Upper lobe of left lung (tissue), 6 donors: ENCODE measurements around the gene RGS11. TPM values are rescaled to one million over a fixed set of nuclear protein-coding genes. Genes with fewer than 3 reads are reported as not detected.
A peak's percentile ranks its signal among the peaks of the same experiment; 100 is the strongest.

Experiments
- ATAC-seq, 2 donors: fragments of 200-7000 bp; cut with Tn5 transposase; one replicate each; pipeline ENCODE4 v1.9.1; 2022; ENCODE audit warnings: mild to moderate bottlenecking in 2 of 2, moderate library complexity in 2 of 2; ENCODE audit not compliant: low FRiP score in 2 of 2
- DNase-seq, 2 donors: peaks; one replicate each; pipeline ENCODE4 v3.0.0-alpha.2; 2019 to 2020
- H3K27ac ChIP-seq, 4 donors: fragments of 200-600 bp; sonication (generic); one replicate each; pipeline ENCODE4 v1.5.1; 2016 to 2019
- H3K27me3 ChIP-seq, 4 donors: fragments of 200-600 bp; sonication (generic); one replicate each; pipeline ENCODE4 v1.5.1; 2017 to 2019
- H3K36me3 ChIP-seq, 4 donors: fragments of 200-600 bp; sonication (generic); one replicate each; pipeline ENCODE4 v1.5.1; 2016 to 2019
- H3K4me1 ChIP-seq, 4 donors: fragments of 200-600 bp; sonication (generic); one replicate each; pipeline ENCODE4 v1.5.1; 2018 to 2019
- H3K4me3 ChIP-seq, 4 donors: fragments of 200-600 bp; sonication (generic); one replicate each; pipeline ENCODE4 v1.5.1; 2017 to 2019; ENCODE audit warnings: mild to moderate bottlenecking in 2 of 4, moderate library complexity in 1 of 4
- H3K9me3 ChIP-seq, 4 donors: fragments of 200-600 bp; sonication (generic); one replicate each; pipeline ENCODE4 v1.5.1; 2018 to 2019
- CTCF ChIP-seq, 6 experiments: fragments of 450-650 bp in 4 of 6; fragments of 200-600 bp in 2 of 6; sonication (generic) in 2 of 6; IDR thresholded peaks; one replicate each; pipeline ENCODE4 v1.5.1; 2016 to 2019; ENCODE audit warnings: antibody characterized with exemption in 6 of 6
- EP300 ChIP-seq, 4 donors: sonication (generic); formaldehyde crosslinking; IDR thresholded peaks; one replicate each; pipeline ENCODE4 v1.5.1; 2017; ENCODE audit warnings: antibody characterized with exemption in 4 of 4, control low read depth in 2 of 4
- POLR2A ChIP-seq, 4 donors: fragments of 450-650 bp; IDR thresholded peaks; one replicate each; pipeline ENCODE4 v1.5.1; 2016 to 2017; ENCODE audit warnings: antibody characterized with exemption in 4 of 4, mild to moderate bottlenecking in 2 of 4
- POLR2AphosphoS5 ChIP-seq, 2 donors: sonication (generic); formaldehyde crosslinking; IDR thresholded peaks; one replicate each; pipeline ENCODE4 v1.5.1; 2017; ENCODE audit warnings: antibody characterized with exemption in 2 of 2
- WGBS, 2 donors: methylation state at CpG; one replicate each; pipeline ENCODE4 v1.1.5; 2017 to 2018; 5-methylcytosine and 5-hydroxymethylcytosine counted together
- total RNA-seq, 6 donors: library from RNA; depleted of rRNA in 4 of 6; stranded (reverse); fragments of >200 nt in 4 of 6; gene quantifications; one replicate each; pipeline versions ENCODE4 v1.1.0 to v1.2.1, GENCODE V29; 2016 to 2021
- donor health status: DM: no; HTN: no; CAD: no; lungs with moderate emphysema.
- donor health status: DM: no; HTN: yes; CAD: no; lungs with severe emphysema.

The RGS11 gene
- total RNA-seq = 10 to 100 TPM in 2 of 6 donors, 1 to 10 TPM in 4; 1.9 to 16.8 (median 5.5) TPM

GRCh38 chr16:275786-276232 lies at the start of gene RGS11:
RGS11 (minus strand) TSS chr16:275944; CDS start chr16:275911, 33 bp downstream.
- ATAC-seq (peak in 1 of 2 donors; percentile 77), DNase-seq (peak in 1 of 2 donors; percentile 87)
- H3K4me1 ChIP-seq = peaks cover 15 to 31% (median 17%) of the 10 kb centered on the region in 4 donors
- H3K4me3 ChIP-seq = peak within 1 kb of the TSS; percentile 25 to 51 (median 49)
- peak within 1 kb of the TSS in 2 of 4 donors; percentile 34 to 75 for H3K27ac ChIP-seq
- peaks cover 0 to 32% (median 11%) of the 10 kb centered on the region in 4 donors for H3K27me3 ChIP-seq
- H3K9me3 ChIP-seq = no peaks in the 10 kb centered on the region
- no peaks in the 10 kb centered on the region for H3K36me3 ChIP-seq
- TF ChIP-seq EP300 (IDR thresholded peaks at IDR 0.05) (no peak), CTCF (IDR thresholded peaks at IDR 0.05) (no peak), POLR2AphosphoS5 (IDR thresholded peaks at IDR 0.05) (no peak), POLR2A (IDR thresholded peaks at IDR 0.05) (no peak)
- 4 to 30% methylated on average over 4 to 49 of the region's 56 CpGs for WGBS, 2 donors

GRCh38 chr16:324451-325334 lies 48.9 kb upstream of the RGS11 start:
- WGBS, 2 donors = 41 to 53% methylated on average over 38 to 51 of the region's 55 CpGs
- no peaks in the 10 kb centered on the region for H3K36me3 ChIP-seq
- no peaks in the 10 kb centered on the region for H3K9me3 ChIP-seq
- no peak for ATAC-seq
- peak overlapping the region in 3 of 4 donors; percentile 25 to 36 (median 35) for H3K4me3 ChIP-seq
- DNase-seq = peak in 1 of 2 donors; percentile 89
- H3K27me3 ChIP-seq = no peaks in the 10 kb centered on the region
- H3K4me1 ChIP-seq = peaks cover 38 to 59% (median 47%) of the 10 kb centered on the region in 4 donors
- TF ChIP-seq EP300 (IDR thresholded peaks at IDR 0.05) = no peak
- peak overlapping the region; percentile 19 to 88 (median 50) for H3K27ac ChIP-seq

DNA sequence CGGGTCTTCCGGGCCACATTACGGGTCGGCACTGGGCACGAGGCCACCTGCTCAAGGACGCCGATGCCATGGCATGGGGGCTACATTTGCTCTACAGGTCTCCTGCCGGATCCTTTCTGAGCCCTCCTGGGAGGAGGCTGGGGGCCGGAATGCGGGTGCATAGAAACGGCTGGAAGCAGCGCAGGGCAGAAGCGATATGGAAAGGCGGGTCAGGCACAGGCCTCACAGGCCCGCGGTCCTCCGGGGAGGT lies 48.4 kb upstream of the RGS11 start:
- Histone ChIP-seq H3K36me3 (peaks cover 0 to under 1% (median under 1%) of the 10 kb centered on the region in 4 donors), H3K27me3 (no peaks in the 10 kb centered on the region), H3K4me3 (no peak overlapping the region), H3K27ac (peak overlapping the region in 2 of 4 donors; percentile 72 to 88), H3K4me1 (peaks cover 38 to 59% (median 47%) of the 10 kb centered on the region in 4 donors), H3K9me3 (no peaks in the 10 kb centered on the region)
- TF ChIP-seq EP300 (IDR thresholded peaks at IDR 0.05) (no peak), POLR2A (IDR thresholded peaks at IDR 0.05) (no peak), CTCF (IDR thresholded peaks at IDR 0.05) (no peak), POLR2AphosphoS5 (IDR thresholded peaks at IDR 0.05) (no peak)
- DNase-seq = no peak
- WGBS, 2 donors = 90% methylated on average over 15 to 17 of the region's 17 CpGs
- ATAC-seq = no peak

DNA sequence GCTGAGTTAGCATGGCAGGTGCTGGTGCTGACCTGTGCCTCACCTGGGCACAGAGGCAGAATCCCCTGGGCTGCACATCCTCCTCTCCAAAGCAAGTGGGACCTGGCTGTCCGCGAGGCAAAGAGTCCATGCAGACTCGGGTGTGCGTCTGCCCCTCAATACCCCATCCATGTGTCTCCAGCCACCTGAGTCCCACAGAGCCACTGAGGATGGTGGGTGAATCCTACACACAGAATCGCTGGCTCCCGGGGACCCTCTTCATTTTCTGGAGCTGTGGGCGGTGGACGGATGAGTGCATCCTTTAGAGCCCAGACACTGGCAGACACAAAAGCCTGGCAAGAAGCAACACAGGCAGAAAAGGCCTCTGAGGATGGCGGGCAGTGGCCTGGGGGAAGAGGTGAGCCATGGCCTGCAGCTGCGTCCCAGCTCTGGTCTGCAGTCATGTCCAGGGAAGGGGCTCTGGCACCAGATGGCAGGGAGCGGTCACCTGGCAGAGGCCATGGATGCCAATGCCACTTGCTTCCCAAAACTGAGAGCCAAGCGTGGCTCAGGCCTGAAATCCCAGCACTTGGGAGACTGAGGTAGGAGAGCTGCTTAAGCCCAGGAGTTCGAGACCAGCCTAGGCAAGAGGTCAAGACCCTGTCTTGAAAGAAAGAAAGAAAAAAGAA lies 46.9 kb upstream of the RGS11 start:
- TF ChIP-seq POLR2A (IDR thresholded peaks at IDR 0.05) (no peak), POLR2AphosphoS5 (IDR thresholded peaks at IDR 0.05) (no peak), EP300 (IDR thresholded peaks at IDR 0.05) (no peak), CTCF (IDR thresholded peaks at IDR 0.05) (no peak)
- ATAC-seq = no peak
- Histone ChIP-seq H3K27me3 (no peaks in the 10 kb centered on the region), H3K9me3 (no peaks in the 10 kb centered on the region), H3K27ac (no peak overlapping the region), H3K4me3 (no peak overlapping the region), H3K4me1 (peaks cover 26 to 48% (median 35%) of the 10 kb centered on the region in 4 donors), H3K36me3 (peaks cover 5 to 13% (median 9%) of the 10 kb centered on the region in 4 donors)
- no peak for DNase-seq
- 96 to 97% methylated on average over 12 to 13 of the region's 13 CpGs for WGBS, 2 donors

GRCh38 chr16:321532-321931 lies 45.8 kb upstream of the RGS11 start:
- WGBS, 2 donors = 79 to 86% methylated on average over 9 of the region's 9 CpGs
- Histone ChIP-seq H3K9me3 (no peaks in the 10 kb centered on the region), H3K27ac (peak overlapping the region in 2 of 4 donors; percentile 16 to 17), H3K27me3 (no peaks in the 10 kb centered on the region), H3K36me3 (peaks cover 5 to 13% (median 9%) of the 10 kb centered on the region in 4 donors), H3K4me1 (peaks cover 16 to 37% (median 24%) of the 10 kb centered on the region in 4 donors), H3K4me3 (no peak overlapping the region)
- DNase-seq (no peak), ATAC-seq (no peak)
- no peak for TF ChIP-seq POLR2A (IDR thresholded peaks at IDR 0.05)
- TF ChIP-seq CTCF (IDR thresholded peaks at IDR 0.05) = no peak
- TF ChIP-seq EP300 (IDR thresholded peaks at IDR 0.05) = no peak
- TF ChIP-seq POLR2AphosphoS5 (IDR thresholded peaks at IDR 0.05) = no peak
